GM12878 (cell line): ENCODE results near the gene RHOC. TPM values are rescaled to one million over a fixed set of nuclear protein-coding genes. Genes with fewer than 3 reads are reported as not detected.

ENCODE experiments used
- ATAC-seq: fragments of 200-7000 bp; cut with Tn5 transposase; 3 replicates; pipeline ENCODE4 v1.9.1; 2020; ENCODE audit warnings: mild to moderate bottlenecking, moderate library complexity
- BruUV-seq: library from RNA; stranded (reverse); fragments of 400-500 nt; replicated peaks from 2 replicates; lab custom pipeline; 2021; lab: Mats Ljungman, UMichigan
- CTCF ChIA-PET: fragments of 300-600 bp; sonication (Branson Sonifier 250); formaldehyde crosslinking; extraction: SDS; loops from one replicate; lab custom pipeline; 2021; ENCODE audit warnings: inconsistent platforms; lab: Yijun Ruan, JAX
- POLR2A ChIA-PET: fragments of 350-600 bp; formaldehyde crosslinking; extraction: SDS; loops from one replicate; lab custom pipeline; 2021; ENCODE audit warnings: inconsistent platforms; lab: Charles Lee
- RAD21 ChIA-PET: fragments of 300-600 bp; sonication (Branson Sonifier 250); formaldehyde crosslinking; loops from one replicate; lab custom pipeline; 2023; ENCODE audit warnings: antibody characterized with exemption; ENCODE audit not compliant: unreplicated experiment; lab: Charles Lee
- SMC1A ChIA-PET: fragments of 300-600 bp; sonication (Branson Sonifier 250); formaldehyde crosslinking; loops from one replicate; lab custom pipeline; 2023; ENCODE audit not compliant: unreplicated experiment, uncharacterized antibody; lab: Charles Lee
- DNase-seq: peaks from one replicate; pipeline ENCODE4 v3.0.0-alpha.2; 2011; ENCODE audit warnings: low read depth, low spot score
- FAIRE-seq: peaks from 3 replicates; lab custom pipeline; 2011; peaks lifted over from hg19 to GRCh38; lab: Jason Lieb, UNC
- H2AFZ ChIP-seq: 2 replicates; pipeline ENCODE4 v1.6.0; 2011; ENCODE audit warnings: low read depth, low read length, control low read depth; ENCODE audit not compliant: control insufficient read depth
- H3K27ac ChIP-seq: 2 replicates; pipeline ENCODE4 v1.5.1; 2011; ENCODE audit warnings: control low read depth; ENCODE audit not compliant: control insufficient read depth, insufficient read depth
- H3K27me3 ChIP-seq, 2 experiments: replicated peaks in 1 of 2; 2 replicates each; pipeline versions ENCODE4 v1.6.0 to v1.6.1; 2011; ENCODE audit warnings: low read length in 1 of 2; ENCODE audit not compliant: control insufficient read depth in 2 of 2, insufficient read depth in 2 of 2
- H3K36me3 ChIP-seq, 2 experiments: 2 replicates each; pipeline ENCODE4 v1.5.1; 2011; ENCODE audit warnings: low read length in 1 of 2; ENCODE audit not compliant: control insufficient read depth in 2 of 2, insufficient read depth in 2 of 2
- H3K4me1 ChIP-seq: 2 replicates; pipeline ENCODE4 v1.6.1; 2011; ENCODE audit warnings: mild to moderate bottlenecking, low read length, moderate library complexity, mixed read lengths; ENCODE audit not compliant: control insufficient read depth, insufficient read depth
- H3K4me2 ChIP-seq: 2 replicates; pipeline ENCODE4 v1.6.0; 2011; ENCODE audit warnings: control low read depth; ENCODE audit not compliant: control insufficient read depth, insufficient read depth
- H3K4me3 ChIP-seq: fragments of 200-600 bp; sonication (generic); 2 replicates; pipeline ENCODE4 v1.5.1; 2016
- H3K79me2 ChIP-seq: 2 replicates; pipeline ENCODE4 v1.6.0; 2011; ENCODE audit warnings: low read length; ENCODE audit not compliant: control insufficient read depth, insufficient read depth
- H3K9ac ChIP-seq: 2 replicates; pipeline ENCODE4 v1.8.0; 2011; ENCODE audit warnings: low read length, control low read depth, mixed read lengths; ENCODE audit not compliant: control insufficient read depth, insufficient read depth
- H3K9me3 ChIP-seq: replicated peaks from 3 replicates; pipeline ENCODE4 v1.5.1; 2011; ENCODE audit warnings: mild to moderate bottlenecking, low read length; ENCODE audit not compliant: control insufficient read depth, insufficient read depth
- H4K20me1 ChIP-seq: 2 replicates; pipeline ENCODE4 v1.6.0; 2011; ENCODE audit not compliant: control insufficient read depth, insufficient read depth
- BRCA1 ChIP-seq: IDR thresholded peaks from 2 replicates; pipeline ENCODE4 v1.6.1; 2011; ENCODE audit warnings: low read depth, low read length, improper control_type of control experiment
- CBX3 ChIP-seq: fragments of 200-600 bp; sonication (generic); IDR thresholded peaks from 2 replicates; pipeline ENCODE4 v1.6.1; 2016; ENCODE audit warnings: low read depth, borderline replicate concordance
- CTCF ChIP-seq, 3 experiments: IDR thresholded peaks in 2 of 3; conservative IDR thresholded peaks in 1 of 3; 2 replicates each; pipeline ENCODE4 v1.5.1; 2011; ENCODE audit warnings: low read depth in 3 of 3, low read length in 3 of 3, mild to moderate bottlenecking in 3 of 3, control low read depth in 2 of 3, moderate library complexity in 2 of 3, inconsistent platforms in 1 of 3, mixed read lengths in 1 of 3; ENCODE audit not compliant: control insufficient read depth in 2 of 3, insufficient read depth in 1 of 3; ENCODE audit errors: extremely low read depth in 1 of 3
- FOS ChIP-seq: IDR thresholded peaks from 3 replicates; pipeline ENCODE4 v1.6.1; 2011; ENCODE audit warnings: borderline replicate concordance; ENCODE audit not compliant: insufficient read length; ENCODE audit errors: extremely low read depth
- JUND ChIP-seq: IDR thresholded peaks from 2 replicates; pipeline ENCODE4 v1.6.1; 2012; ENCODE audit warnings: low read depth, mild to moderate bottlenecking, low read length, improper control_type of control experiment, moderate library complexity
- POLR2A ChIP-seq: IDR thresholded peaks from 2 replicates; pipeline ENCODE4 v1.6.1; 2011; ENCODE audit warnings: low read depth, mild to moderate bottlenecking, low read length
- RUNX3 ChIP-seq: IDR thresholded peaks from 2 replicates; pipeline ENCODE4 v1.6.1; 2012; ENCODE audit warnings: low read length, inconsistent platforms
- SIN3A ChIP-seq: IDR thresholded peaks from 2 replicates; pipeline ENCODE4 v1.6.1; 2012; ENCODE audit warnings: low read depth, low read length, improper control_type of control experiment
- SPI1 ChIP-seq: IDR thresholded peaks from 2 replicates; pipeline ENCODE4 v1.6.1; 2011; ENCODE audit warnings: low read depth, mild to moderate bottlenecking, low read length, moderate library complexity, borderline replicate concordance; ENCODE audit not compliant: insufficient read depth
- SUZ12 ChIP-seq: fragments of 200-600 bp; sonication (generic); IDR thresholded peaks from one replicate; pipeline ENCODE4 v1.6.1; 2018; ENCODE audit warnings: antibody characterized with exemption, mild to moderate bottlenecking; ENCODE audit not compliant: unreplicated experiment
- TBL1XR1 ChIP-seq: IDR thresholded peaks from 2 replicates; pipeline ENCODE4 v1.6.1; 2012; ENCODE audit warnings: low read depth, low read length, improper control_type of control experiment
- TCF7 ChIP-seq: IDR thresholded peaks from 2 replicates; pipeline ENCODE4 v1.6.1; 2014; ENCODE audit warnings: antibody characterized with exemption, borderline replicate concordance
- USF2 ChIP-seq: IDR thresholded peaks from 2 replicates; pipeline ENCODE4 v1.6.1; 2011; ENCODE audit warnings: low read depth, low read length, improper control_type of control experiment, borderline replicate concordance
- ZNF207 ChIP-seq: fragments of 450-650 bp; IDR thresholded peaks from 2 replicates; pipeline ENCODE4 v1.6.1; 2014; ENCODE audit warnings: antibody characterized with exemption, mild to moderate bottlenecking, borderline replicate concordance
- ZNF24 ChIP-seq: fragments of 450-650 bp; IDR thresholded peaks from 2 replicates; pipeline ENCODE4 v1.6.1; 2017; ENCODE audit warnings: antibody characterized with exemption, mild to moderate bottlenecking
- WGBS: methylation state at CpG from one replicate; pipeline ENCODE4 v1.1.6; 2016; ENCODE audit warnings: low lambda C conversion rate; ENCODE audit not compliant: insufficient replicate concordance, insufficient coverage; ENCODE audit errors: missing lambda C conversion rate; 5-methylcytosine and 5-hydroxymethylcytosine counted together
- in situ Hi-C: fragments of 300-500 bp; cut with MboI; formaldehyde crosslinking; loops from 9 replicates; pipeline ENCODE4 v1.14.3; 2018; ENCODE audit warnings: mixed read lengths
- intact Hi-C: fragments of 100-400 bp; cut with micrococcal nuclease; formaldehyde crosslinking; loops from one replicate; pipeline ENCODE4 v1.14.2; 2022; ENCODE audit not compliant: unreplicated experiment
- polyA plus RNA-seq, 11 experiments: library from polyadenylated mRNA; depleted of rRNA in 4 of 11; unstranded in 6 of 11; stranded (reverse) in 5 of 11; fragments of >200 nt; fragmentation: Nextera tagmentation in 4 of 11; fragmentation: Illumina TruSeq in 1 of 11; extraction: Ambion mirVana in 4 of 11; extraction: Trizol in 1 of 11; gene quantifications; 1 replicate in 1 of 11; 2 replicates in 10 of 11; pipeline versions ENCODE4 v1.2.1 to v1.2.3, GENCODE V29; 2011 to 2016; ENCODE audit warnings: inconsistent platforms in 2 of 11, missing spikeins in 2 of 11, low read depth in 1 of 11
- total RNA-seq, 4 experiments: library from RNA; depleted of rRNA in 3 of 4; stranded (reverse); fragments of >200 nt in 3 of 4; fragmentation: Illumina TruSeq in 1 of 4; extraction: Trizol in 1 of 4; gene quantifications; 2 replicates each; pipeline versions ENCODE4 v1.2.1 to v1.2.3, GENCODE V29; 2013 to 2021

The RHOC gene
- total and polyA plus RNA-seq, 10 of the 15 experiments (the other 5 are each of a cell fraction or from before 2014, with no cell fraction given) = 20.6 to 371 (median 158) TPM

GRCh38 chr1:112693821-112694220 lies 13.1 kb downstream of the RHOC start (continued):
- TF ChIP-seq CTCF (IDR thresholded peaks at IDR 0.05 in 2 of 3, conservative IDR thresholded peaks at IDR 0.05 in 1 of 3; ENCODE audit: control insufficient read depth in 2 of 3, extremely low read depth in 1 of 3, insufficient read depth in 1 of 3, low read depth in 3 of 3, low read length in 3 of 3) (no peak), JUND (no peak), ZNF207 (no peak), POLR2A (no peak), ZNF24 (no peak), SPI1 (no peak)

GRCh38 chr1:112692681-112693080 lies 14.2 kb downstream of the RHOC start:
- Histone ChIP-seq H3K9me3 (no peaks in the 10 kb centered on the region), H3K27me3 (no peaks in the 10 kb centered on the region), H3K27ac (no peak overlapping the region), H3K9ac (no peak overlapping the region), H3K4me2 (no peak overlapping the region), H4K20me1 (no peaks in the 10 kb centered on the region), H2AFZ (no peak overlapping the region), H3K36me3 (peaks cover 10 to 14% of the 10 kb centered on the region in 2 experiments), H3K4me3 (no peak overlapping the region), H3K79me2 (no peaks in the 10 kb centered on the region), H3K4me1 (no peaks in the 10 kb centered on the region)
- WGBS = 94% methylated on average over 5 of the region's 5 CpGs
- SMC1A ChIA-PET = no interaction called here
- in situ Hi-C loops = no loop called here
- POLR2A ChIA-PET = no interaction called here
- FAIRE-seq (no peak), ATAC-seq (no peak), DNase-seq (no peak)
- intact Hi-C loops = no loop called here
- RAD21 ChIA-PET = no interaction called here
- TF ChIP-seq USF2 (no peak), SUZ12 (no peak), TCF7 (no peak), BRCA1 (no peak), TBL1XR1 (no peak), SIN3A (no peak), FOS (no peak), CBX3 (no peak), RUNX3 (no peak)
- no TSS peak for BruUV-seq
- CTCF ChIA-PET = no interaction called here
